Stimulated activated CD4-positive, alpha-beta T cell treated with anti-CD3 and anti-CD28 coated beads, Interleukin-4, amount 100 ng/mL, for 1 hour (primary cell): ENCODE measurements around the gene TMEM207.

Experiments used
- DNase-seq: peaks from one replicate; pipeline ENCODE4 v3.0.0-alpha.2; 2020

Gene TMEM207

DNA sequence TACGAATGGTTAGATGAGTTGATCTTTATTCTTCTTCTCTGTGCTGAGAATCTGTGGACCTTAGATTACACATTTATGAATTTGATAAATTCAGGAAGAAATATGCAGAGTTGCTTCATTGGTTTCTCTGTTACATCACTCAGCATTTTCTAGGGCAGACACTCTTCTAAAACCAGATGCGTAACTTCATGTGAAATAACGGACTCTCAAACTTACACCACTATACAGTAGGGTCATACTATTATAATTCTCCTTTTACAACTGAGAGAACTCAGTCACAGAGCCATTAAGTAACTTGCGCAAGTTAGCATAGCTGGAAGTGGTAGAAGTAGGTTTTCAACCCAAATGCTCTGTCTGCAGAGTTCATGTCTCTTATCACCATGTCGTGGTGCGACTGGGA, 5.7 kb downstream of the TMEM207 start:
- no peak for DNase-seq

- no peak for DNase-seq
Observed at GRCh38 chr3:190443257-190443656, 6.4 kb downstream of the TMEM207 start.

DNA sequence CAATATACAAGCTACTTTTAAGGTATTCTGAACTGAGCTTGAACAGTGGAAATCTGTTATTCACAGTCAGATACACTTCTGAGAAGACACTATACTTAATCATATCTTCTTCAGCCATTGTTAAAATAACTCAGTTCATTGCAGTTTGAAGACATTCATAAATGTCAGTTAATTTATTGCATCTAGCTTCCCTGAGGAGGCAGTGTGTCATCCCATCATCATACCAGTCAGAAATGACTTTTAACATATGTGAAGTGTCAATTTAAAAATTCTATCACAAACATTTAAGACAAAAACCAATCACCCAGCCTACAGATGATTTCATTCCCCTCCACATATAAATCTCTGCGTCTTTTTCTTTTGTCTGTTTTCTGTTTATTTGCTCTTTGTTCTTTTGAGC, 7.5 kb downstream of the TMEM207 start:
- DNase-seq = no peak

DNA sequence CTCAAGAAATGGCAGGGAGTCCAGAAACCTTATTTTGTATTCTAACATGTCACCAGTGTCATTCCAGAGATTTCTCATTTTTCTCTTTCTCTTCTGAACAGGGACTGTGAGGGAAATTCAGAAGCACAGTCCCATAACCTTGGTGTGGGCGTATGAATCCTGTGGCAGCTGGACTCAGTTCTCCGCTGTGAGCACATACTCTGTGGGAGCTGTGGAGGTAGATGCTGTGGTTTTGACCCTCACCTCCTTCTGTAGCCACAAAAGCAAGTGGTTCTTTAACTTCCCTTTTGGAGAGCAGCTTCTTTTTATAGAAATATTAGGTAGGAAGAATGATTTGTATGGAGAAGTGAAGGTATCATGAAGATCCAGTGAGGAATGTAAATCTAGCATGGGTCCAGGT, 13.4 kb downstream of the TMEM207 start:
- no peak for DNase-seq

- no peak for DNase-seq
Observed at GRCh38 chr3:190435618-190436017, 14.1 kb downstream of the TMEM207 start.

DNA sequence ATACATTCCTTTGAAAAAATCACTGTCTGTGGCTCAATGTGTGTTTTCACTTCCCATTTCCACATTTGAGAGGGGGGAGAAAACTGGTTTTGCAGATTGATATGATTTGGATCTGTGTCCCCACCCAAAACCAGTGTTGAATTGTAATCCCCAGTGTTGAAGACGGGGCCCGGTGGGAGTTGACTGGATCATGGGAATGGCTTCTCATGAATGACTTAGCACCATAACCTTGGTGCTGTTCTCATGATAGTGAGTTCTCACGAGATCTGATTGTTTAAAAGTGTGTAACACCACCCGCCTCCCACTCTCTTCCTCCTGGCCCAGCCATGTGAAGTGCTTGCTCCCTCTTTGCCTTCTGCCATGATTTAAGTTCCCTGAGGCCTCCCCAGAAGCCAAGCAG, 16.1 kb downstream of the TMEM207 start:
- DNase-seq = no peak

GRCh38 chr3:190432216-190432615, 17.5 kb downstream of the TMEM207 start:
- no peak for DNase-seq

DNA sequence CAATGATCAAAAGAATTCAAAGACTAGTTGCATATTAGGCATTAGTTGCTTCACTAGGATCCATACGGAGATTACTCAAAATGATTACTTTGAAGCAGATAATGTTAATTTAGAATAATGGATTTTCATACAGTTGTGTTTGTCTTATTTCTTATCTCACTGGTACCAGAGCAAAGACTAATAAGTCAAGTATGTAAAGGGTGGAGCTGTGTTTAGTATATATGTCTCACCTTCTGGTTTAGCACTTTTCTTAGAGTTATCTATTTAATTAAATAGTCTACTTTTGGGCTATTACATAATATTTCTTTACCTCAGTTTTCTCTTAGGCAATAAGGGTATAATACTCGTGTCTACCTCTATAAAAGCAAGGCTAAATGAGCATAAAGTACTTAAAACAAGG, 18.8 kb downstream of the TMEM207 start:
- no peak for DNase-seq

- no peak for DNase-seq
Observed at GRCh38 chr3:190429681-190430080, 20.0 kb downstream of the TMEM207 start.

GRCh38 chr3:190426806-190427507, 22.7 kb downstream of the TMEM207 start:
- no peak for DNase-seq

DNA sequence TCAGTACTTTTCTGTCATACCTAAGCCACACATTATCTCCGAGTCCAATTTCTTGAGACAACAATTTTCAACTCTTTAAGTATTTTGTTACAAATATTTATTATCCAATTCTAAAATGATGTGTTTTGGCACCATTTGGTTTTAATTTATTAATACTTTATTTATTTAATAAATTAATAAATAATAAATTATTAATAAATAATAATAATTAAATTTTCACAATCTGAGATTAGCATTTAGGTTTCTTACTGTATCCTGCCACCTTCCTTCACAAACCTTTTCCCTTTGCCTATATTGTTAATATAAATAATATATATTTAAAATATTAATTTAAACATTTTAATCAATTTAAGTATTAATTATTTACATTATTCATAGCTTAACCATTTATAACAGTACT, 23.9 kb downstream of the TMEM207 start:
- DNase-seq = no peak

- DNase-seq = peak; percentile 18
Observed at GRCh38 chr3:190424478-190425439, 24.9 kb downstream of the TMEM207 start.

DNA sequence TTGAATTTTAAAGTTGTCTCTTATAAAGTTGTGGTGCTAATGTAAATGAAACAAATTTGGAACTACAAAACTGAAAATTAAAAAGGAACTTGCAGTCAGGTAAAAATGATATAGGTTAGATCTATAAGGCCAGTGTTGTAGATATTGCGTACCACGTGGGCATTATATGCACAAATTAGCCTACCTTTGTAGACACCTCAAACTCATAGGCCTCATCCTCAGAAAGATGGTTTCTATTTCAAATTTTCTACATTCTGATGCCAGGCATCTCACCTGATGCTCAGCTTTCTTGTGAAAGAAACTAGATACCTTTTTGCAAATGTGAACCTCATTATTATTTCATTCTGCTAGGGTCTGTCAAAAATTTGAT, 25.6 kb downstream of the TMEM207 start:
- no peak for DNase-seq

DNA sequence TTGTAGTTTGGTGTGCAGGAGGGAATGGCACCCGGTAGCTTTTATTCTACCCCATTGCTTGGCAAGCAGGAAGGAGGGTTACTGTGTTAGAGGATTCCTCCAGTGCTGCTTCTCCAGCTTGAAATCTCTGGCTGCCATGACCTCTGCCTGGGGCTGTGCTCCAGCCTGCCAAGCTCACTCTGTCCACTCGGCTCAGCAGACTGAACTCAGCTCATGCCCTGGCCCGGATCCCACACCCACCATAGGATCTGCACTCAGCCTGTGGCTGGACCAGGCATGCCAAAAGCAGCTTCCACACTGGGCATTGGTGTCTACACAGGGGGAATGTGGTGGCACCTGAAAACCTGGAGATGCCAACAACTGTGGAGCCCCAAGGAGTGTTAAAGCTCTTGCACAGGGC, 35.4 kb downstream of the TMEM207 start:
- no peak for DNase-seq

- DNase-seq = no peak
Observed at GRCh38 chr3:190404715-190405114, 45.0 kb downstream of the TMEM207 start.

- no peak for DNase-seq
Observed at GRCh38 chr3:190401963-190402362, 47.7 kb downstream of the TMEM207 start.

DNA sequence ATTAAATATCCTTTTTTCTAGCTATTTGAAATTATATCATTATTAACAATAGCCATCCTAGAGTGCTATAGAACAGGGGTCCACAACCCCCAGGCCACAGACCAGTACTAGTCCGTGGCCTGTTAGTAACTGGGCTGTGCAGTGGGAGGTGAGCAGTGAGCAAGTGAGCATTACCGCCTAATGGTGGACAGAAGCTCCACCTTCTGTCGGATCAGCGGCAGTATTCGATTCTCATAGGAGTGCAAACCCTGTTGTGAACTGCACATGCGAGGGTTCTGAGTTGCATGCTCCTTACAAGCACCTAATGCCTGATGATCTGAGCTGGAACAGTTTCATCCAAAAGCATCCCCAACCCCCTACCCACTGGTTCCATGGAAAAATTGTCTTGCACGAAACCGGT, 50.0 kb downstream of the TMEM207 start:
- DNase-seq = no peak

DNA sequence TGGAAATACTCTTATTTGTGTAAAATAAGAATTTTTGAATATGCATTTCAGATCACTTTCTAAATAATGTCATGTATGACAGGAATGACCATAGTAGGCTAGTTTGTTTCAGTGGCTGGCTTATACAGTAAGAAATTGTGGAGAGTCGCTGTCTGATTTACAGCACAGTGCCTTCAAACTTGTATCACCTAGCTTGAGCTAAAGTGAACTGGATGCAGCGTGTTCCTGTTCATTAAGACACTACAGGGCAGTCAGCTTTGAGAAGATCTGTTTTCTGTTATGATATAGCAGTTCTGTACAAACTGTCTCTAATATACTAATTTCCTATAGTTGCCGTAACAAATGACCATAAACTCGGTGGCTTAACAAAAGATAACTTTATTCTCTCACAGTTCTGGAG, 51.8 kb downstream of the TMEM207 start:
- no peak for DNase-seq

DNA sequence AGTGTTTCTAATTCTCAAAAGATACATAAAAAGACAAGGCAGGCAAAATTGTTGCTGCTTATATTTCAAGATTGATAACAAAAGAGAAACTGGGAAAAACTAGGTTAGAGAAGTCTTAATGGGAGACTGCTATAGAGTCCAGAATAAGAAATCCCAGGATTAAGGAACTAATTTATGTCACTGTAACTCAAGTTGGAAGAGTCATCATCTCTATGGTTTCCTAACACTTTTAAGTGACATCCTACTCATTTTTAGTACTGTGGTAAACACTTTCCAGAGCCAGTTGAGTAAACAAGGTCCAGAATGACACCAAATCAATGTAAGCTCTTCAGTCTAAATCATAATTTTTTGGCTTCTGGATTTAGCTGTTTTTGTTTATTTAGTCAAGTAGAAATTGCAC, 53.7 kb downstream of the TMEM207 start:
- DNase-seq = no peak

GRCh38 chr3:190388703-190389102, 61.0 kb downstream of the TMEM207 start:
- DNase-seq = no peak

GRCh38 chr3:190387578-190388213, 62.0 kb downstream of the TMEM207 start, which contains the start of gene CLDN16:
TSS of gene CLDN16 (plus strand) at chr3:190388163. CDS start at chr3:190388330, 167 bp downstream.
- DNase-seq = no peak

- DNase-seq = no peak
Observed at GRCh38 chr3:190385731-190386688, 63.7 kb downstream of the TMEM207 start.
